ENCODE measurements around the gene EML6.

The EML6 gene

GRCh38 chr2:54979321-54980044, 256.0 kb downstream of the EML6 start:
- Histone ChIP-seq H2BK15ac (ENCODE audit: low read length) (no peak overlapping the region), H3K23ac (ENCODE audit: low read depth, low read length, poor library complexity) (no peak overlapping the region), H3K36me3 (replicated peaks in 1 of 2; ENCODE audit: control insufficient read depth in 2 of 2, insufficient read depth in 2 of 2, low read length in 2 of 2) (peaks cover 2 to 96% of the 10 kb centered on the region in 2 donors), H3K18ac (ENCODE audit: low read length) (no peak overlapping the region), H3K4ac (ENCODE audit: low read length) (no peak overlapping the region), H2BK12ac (ENCODE audit: low read length) (no peak overlapping the region), H4K91ac (ENCODE audit: low read depth, low read length, poor library complexity) (no peak overlapping the region), H3K27me3 (ENCODE audit: control insufficient read depth in 3 of 3, insufficient read depth in 3 of 3, low read depth in 1 of 3, low read length in 3 of 3) (no peaks in the 10 kb centered on the region), H3K4me2 (ENCODE audit: insufficient read depth, low read length, poor library complexity, severe bottlenecking) (no peak overlapping the region), H4K8ac (ENCODE audit: low read depth, low read length) (no peak overlapping the region), H3K14ac (ENCODE audit: low read length) (no peak overlapping the region), H3K79me1 (ENCODE audit: low read depth, low read length) (no peaks in the 10 kb centered on the region), H3K27ac (replicated peaks; ENCODE audit: low read length) (no peak overlapping the region), H3K4me3 (ENCODE audit: low read length in 2 of 2) (no peak overlapping the region), H2BK5ac (ENCODE audit: low read length) (no peak overlapping the region), H2AFZ (ENCODE audit: low read length) (no peak overlapping the region), H2AK5ac (ENCODE audit: low read depth, low read length) (no peak overlapping the region), H2BK120ac (ENCODE audit: low read depth, low read length) (no peak overlapping the region), H3K9ac (ENCODE audit: low read depth, low read length, poor library complexity) (no peak overlapping the region), H3K4me1 (ENCODE audit: control insufficient read depth in 2 of 2, insufficient read depth in 1 of 2, low read depth in 1 of 2, low read length in 2 of 2) (no peaks in the 10 kb centered on the region), H3K9me3 (replicated peaks in 1 of 2; ENCODE audit: control insufficient read depth in 2 of 2, insufficient read depth in 1 of 2, low read depth in 1 of 2, low read length in 2 of 2) (no peaks in the 10 kb centered on the region)
- no peak for DNase-seq (ENCODE audit: low spot score)
- WGBS, 2 donors (ENCODE audit: extremely low coverage in 2 of 2, insufficient read length in 2 of 2, insufficient replicate concordance in 1 of 2): no CpG with 5 or more reads among the region's 4 CpGs

- Histone ChIP-seq H3K9me3 (replicated peaks in 1 of 2; ENCODE audit: control insufficient read depth in 2 of 2, insufficient read depth in 1 of 2, low read depth in 1 of 2, low read length in 2 of 2) (no peaks in the 10 kb centered on the region), H3K23ac (ENCODE audit: low read depth, low read length, poor library complexity) (no peak overlapping the region), H2BK15ac (ENCODE audit: low read length) (no peak overlapping the region), H2AFZ (ENCODE audit: low read length) (no peak overlapping the region), H2AK5ac (ENCODE audit: low read depth, low read length) (no peak overlapping the region), H3K27me3 (ENCODE audit: control insufficient read depth in 3 of 3, insufficient read depth in 3 of 3, low read depth in 1 of 3, low read length in 3 of 3) (no peaks in the 10 kb centered on the region), H3K4me2 (ENCODE audit: insufficient read depth, low read length, poor library complexity, severe bottlenecking) (no peak overlapping the region), H3K14ac (ENCODE audit: low read length) (no peak overlapping the region), H3K4me3 (ENCODE audit: low read length in 2 of 2) (no peak overlapping the region), H2BK120ac (ENCODE audit: low read depth, low read length) (no peak overlapping the region), H4K91ac (ENCODE audit: low read depth, low read length, poor library complexity) (no peak overlapping the region), H4K8ac (ENCODE audit: low read depth, low read length) (no peak overlapping the region), H3K79me1 (ENCODE audit: low read depth, low read length) (no peaks in the 10 kb centered on the region), H3K18ac (ENCODE audit: low read length) (no peak overlapping the region), H3K9ac (ENCODE audit: low read depth, low read length, poor library complexity) (no peak overlapping the region), H3K36me3 (replicated peaks in 1 of 2; ENCODE audit: control insufficient read depth in 2 of 2, insufficient read depth in 2 of 2, low read length in 2 of 2) (peaks cover 4 to 96% of the 10 kb centered on the region in 2 donors), H3K4ac (ENCODE audit: low read length) (no peak overlapping the region), H3K4me1 (ENCODE audit: control insufficient read depth in 2 of 2, insufficient read depth in 1 of 2, low read depth in 1 of 2, low read length in 2 of 2) (no peaks in the 10 kb centered on the region), H2BK12ac (ENCODE audit: low read length) (no peak overlapping the region), H3K27ac (replicated peaks; ENCODE audit: low read length) (no peak overlapping the region), H2BK5ac (ENCODE audit: low read length) (no peak overlapping the region)
- WGBS, 2 donors (ENCODE audit: extremely low coverage in 2 of 2, insufficient read length in 2 of 2, insufficient replicate concordance in 1 of 2): no CpG with 5 or more reads among the region's 2 CpGs
- no peak for DNase-seq (ENCODE audit: low spot score)
Measured at GRCh38 chr2:54981385-54981784, 257.9 kb downstream of the EML6 start.

GRCh38 chr2:54983345-54984220, 260.1 kb downstream of the EML6 start:
- no peak overlapping the region for H3K27ac ChIP-seq (replicated peaks; ENCODE audit: low read length)
- WGBS, 2 donors (ENCODE audit: extremely low coverage in 2 of 2, insufficient read length in 2 of 2, insufficient replicate concordance in 1 of 2): no CpG with 5 or more reads among the region's 3 CpGs
- no peaks in the 10 kb centered on the region for H3K79me1 ChIP-seq (ENCODE audit: low read depth, low read length)

GRCh38 chr2:54984476-54984875, 261.0 kb downstream of the EML6 start:
- H3K27me3 ChIP-seq (ENCODE audit: control insufficient read depth in 3 of 3, insufficient read depth in 3 of 3, low read depth in 1 of 3, low read length in 3 of 3): no peaks in the 10 kb centered on the region
- H3K27ac ChIP-seq (replicated peaks; ENCODE audit: low read length): no peak overlapping the region
- H3K4me3 ChIP-seq (ENCODE audit: low read length in 2 of 2): no peak overlapping the region
- no peak overlapping the region for H2BK15ac ChIP-seq (ENCODE audit: low read length)
- H2BK12ac ChIP-seq (ENCODE audit: low read length): no peak overlapping the region
- no peak overlapping the region for H2AK5ac ChIP-seq (ENCODE audit: low read depth, low read length)
- no peaks in the 10 kb centered on the region for H3K79me1 ChIP-seq (ENCODE audit: low read depth, low read length)
- no peak overlapping the region for H4K8ac ChIP-seq (ENCODE audit: low read depth, low read length)
- no peaks in the 10 kb centered on the region for H3K4me1 ChIP-seq (ENCODE audit: control insufficient read depth in 2 of 2, insufficient read depth in 1 of 2, low read depth in 1 of 2, low read length in 2 of 2)
- H3K4ac ChIP-seq (ENCODE audit: low read length): no peak overlapping the region
- H3K23ac ChIP-seq (ENCODE audit: low read depth, low read length, poor library complexity): no peak overlapping the region
- H2BK120ac ChIP-seq (ENCODE audit: low read depth, low read length): no peak overlapping the region
- no peak overlapping the region for H3K14ac ChIP-seq (ENCODE audit: low read length)
- H4K91ac ChIP-seq (ENCODE audit: low read depth, low read length, poor library complexity): no peak overlapping the region
- H3K18ac ChIP-seq (ENCODE audit: low read length): no peak overlapping the region
- H3K4me2 ChIP-seq (ENCODE audit: insufficient read depth, low read length, poor library complexity, severe bottlenecking): no peak overlapping the region
- no peak for DNase-seq (ENCODE audit: low spot score)
- H2BK5ac ChIP-seq (ENCODE audit: low read length): no peak overlapping the region
- H3K36me3 ChIP-seq (replicated peaks in 1 of 2; ENCODE audit: control insufficient read depth in 2 of 2, insufficient read depth in 2 of 2, low read length in 2 of 2): peaks cover 7 to 96% of the 10 kb centered on the region in 2 donors
- no peaks in the 10 kb centered on the region for H3K9me3 ChIP-seq (replicated peaks in 1 of 2; ENCODE audit: control insufficient read depth in 2 of 2, insufficient read depth in 1 of 2, low read depth in 1 of 2, low read length in 2 of 2)
- H3K9ac ChIP-seq (ENCODE audit: low read depth, low read length, poor library complexity): no peak overlapping the region
- no peak overlapping the region for H2AFZ ChIP-seq (ENCODE audit: low read length)

More at GRCh38 chr2:54983345-54984220, 260.1 kb downstream of the EML6 start:
- H3K23ac ChIP-seq (ENCODE audit: low read depth, low read length, poor library complexity): no peak overlapping the region
- H3K4ac ChIP-seq (ENCODE audit: low read length): no peak overlapping the region
- no peak overlapping the region for H3K18ac ChIP-seq (ENCODE audit: low read length)
- no peaks in the 10 kb centered on the region for H3K27me3 ChIP-seq (ENCODE audit: control insufficient read depth in 3 of 3, insufficient read depth in 3 of 3, low read depth in 1 of 3, low read length in 3 of 3)
- no peak overlapping the region for H3K4me2 ChIP-seq (ENCODE audit: insufficient read depth, low read length, poor library complexity, severe bottlenecking)
- H3K4me3 ChIP-seq (ENCODE audit: low read length in 2 of 2): no peak overlapping the region
- H3K4me1 ChIP-seq (ENCODE audit: control insufficient read depth in 2 of 2, insufficient read depth in 1 of 2, low read depth in 1 of 2, low read length in 2 of 2): no peaks in the 10 kb centered on the region
- no peak overlapping the region for H3K9ac ChIP-seq (ENCODE audit: low read depth, low read length, poor library complexity)
- H2AK5ac ChIP-seq (ENCODE audit: low read depth, low read length): no peak overlapping the region
- no peak overlapping the region for H2BK15ac ChIP-seq (ENCODE audit: low read length)
- H2BK120ac ChIP-seq (ENCODE audit: low read depth, low read length): no peak overlapping the region
- no peak overlapping the region for H2BK12ac ChIP-seq (ENCODE audit: low read length)
- H2AFZ ChIP-seq (ENCODE audit: low read length): no peak overlapping the region
- no peaks in the 10 kb centered on the region for H3K9me3 ChIP-seq (replicated peaks in 1 of 2; ENCODE audit: control insufficient read depth in 2 of 2, insufficient read depth in 1 of 2, low read depth in 1 of 2, low read length in 2 of 2)
- H3K14ac ChIP-seq (ENCODE audit: low read length): no peak overlapping the region
- H2BK5ac ChIP-seq (ENCODE audit: low read length): no peak overlapping the region
- no peak for DNase-seq (ENCODE audit: low spot score)
- peaks cover 7 to 97% of the 10 kb centered on the region in 2 donors for H3K36me3 ChIP-seq (replicated peaks in 1 of 2; ENCODE audit: control insufficient read depth in 2 of 2, insufficient read depth in 2 of 2, low read length in 2 of 2)
- no peak overlapping the region for H4K91ac ChIP-seq (ENCODE audit: low read depth, low read length, poor library complexity)
- no peak overlapping the region for H4K8ac ChIP-seq (ENCODE audit: low read depth, low read length)

Data from neuronal stem cell (in vitro differentiated cells).